ENCODE data around the gene GMCL2.

The GMCL2 gene

GRCh38 chr5:178207917-178208280 is 20.7 kb upstream of the GMCL2 start:
- Histone ChIP-seq H4K91ac (ENCODE audit: low read depth, low read length) (no peak overlapping the region), H3K9ac (ENCODE audit: low read length) (no peak overlapping the region), H2BK120ac (ENCODE audit: insufficient read depth, low read length, poor library complexity) (no peak overlapping the region), H3K27me3 (ENCODE audit: insufficient read depth, low read length) (peaks cover 3% of the 10 kb centered on the region), H2AFZ (ENCODE audit: insufficient read depth, low read length, poor library complexity) (no peak overlapping the region), H4K12ac (ENCODE audit: low read depth, low read length) (no peak overlapping the region), H3K23ac (ENCODE audit: low read length) (no peak overlapping the region), H3K4me3 (ENCODE audit: low read depth, low read length) (no peak overlapping the region), H3K9me3 (ENCODE audit: insufficient read depth, low read depth, low read length) (no peaks in the 10 kb centered on the region), H4K8ac (ENCODE audit: low read depth, low read length) (no peak overlapping the region), H2BK5ac (ENCODE audit: low read depth, low read length, poor library complexity) (no peak overlapping the region), H3K79me1 (ENCODE audit: low read length) (peaks cover 11% of the 10 kb centered on the region), H3K79me2 (ENCODE audit: control insufficient read depth, insufficient read depth, low read length, poor library complexity) (peaks cover 26% of the 10 kb centered on the region), H3K4me1 (ENCODE audit: control insufficient read depth in 1 of 2, insufficient read depth in 2 of 2, low read length in 2 of 2) (peaks cover 0 to 16% of the 10 kb centered on the region in 2 experiments), H3K36me3 (ENCODE audit: control insufficient read depth in 1 of 2, insufficient read depth in 2 of 2, low read length in 2 of 2) (peaks cover 59 to 67% of the 10 kb centered on the region in 2 experiments), H3K27ac (ENCODE audit: low read depth, low read length) (no peak overlapping the region), H3K4me2 (ENCODE audit: low read length) (no peak overlapping the region), H2AK5ac (ENCODE audit: low read length) (no peak overlapping the region), H3K18ac (ENCODE audit: low read length) (no peak overlapping the region), H3K4ac (ENCODE audit: low read depth, low read length) (no peak overlapping the region), H2BK12ac (ENCODE audit: low read length) (no peak overlapping the region), H3K14ac (ENCODE audit: low read length) (no peak overlapping the region)
- DNase-seq, result no peak
- no CpG with 5 or more reads among the region's 1 CpG for WGBS (ENCODE audit: extremely low coverage, insufficient coverage, insufficient read length)

DNA sequence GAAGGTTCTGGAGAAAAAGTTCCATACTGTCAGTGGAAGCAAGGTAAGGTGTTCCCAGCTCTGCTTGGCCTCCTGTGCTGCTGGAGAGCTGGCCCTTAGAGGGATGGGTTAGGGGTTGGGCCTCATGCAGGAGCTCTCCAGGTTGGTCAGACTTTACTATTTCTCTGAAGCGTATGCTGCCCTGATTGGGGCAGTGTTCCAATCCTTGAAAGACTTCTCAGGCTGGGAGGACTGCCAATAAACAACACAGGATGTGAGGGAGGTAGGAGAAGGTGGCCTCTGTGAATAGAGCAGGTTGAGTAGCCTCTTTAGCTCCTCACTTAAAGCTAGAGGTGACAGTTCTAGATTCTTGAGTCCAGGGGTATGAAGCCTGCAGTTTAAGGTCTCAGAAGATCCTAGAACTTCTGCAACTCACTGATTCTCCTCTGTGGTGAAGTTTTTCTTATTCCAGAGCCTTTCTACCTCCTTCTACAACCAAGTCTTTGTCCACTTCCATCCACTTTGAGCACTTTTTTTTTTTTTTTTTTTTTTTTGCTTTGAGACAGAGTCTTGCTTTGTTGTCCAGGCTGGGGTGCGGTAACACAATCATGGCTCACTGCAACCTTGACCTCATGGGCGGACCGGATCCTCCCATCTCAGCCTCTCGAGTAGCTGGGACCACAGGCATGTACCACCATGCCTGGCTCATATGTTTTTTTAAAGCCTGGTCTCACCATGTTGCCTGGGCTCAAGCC is 20.2 kb upstream of the GMCL2 start:
- no CpG with 5 or more reads among the region's 5 CpGs for WGBS (ENCODE audit: extremely low coverage, insufficient coverage, insufficient read length)
- H2AFZ ChIP-seq (ENCODE audit: insufficient read depth, low read length, poor library complexity), result no peak overlapping the region

GRCh38 chr5:178206166-178207101 is 19.3 kb upstream of the GMCL2 start:
- H2AFZ ChIP-seq (ENCODE audit: insufficient read depth, low read length, poor library complexity), result no peak overlapping the region
- H3K4ac ChIP-seq (ENCODE audit: low read depth, low read length), result peak overlapping the region; percentile 90
- H4K91ac ChIP-seq (ENCODE audit: low read depth, low read length), result no peak overlapping the region
- peak overlapping the region; percentile 18 for H3K9ac ChIP-seq (ENCODE audit: low read length)
- peak overlapping the region; percentile 100 for H3K4me3 ChIP-seq (ENCODE audit: low read depth, low read length)
- H4K8ac ChIP-seq (ENCODE audit: low read depth, low read length), result no peak overlapping the region
- H3K4me1 ChIP-seq (ENCODE audit: control insufficient read depth in 1 of 2, insufficient read depth in 2 of 2, low read length in 2 of 2), result peaks cover 0 to 13% of the 10 kb centered on the region in 2 experiments
- H3K36me3 ChIP-seq (ENCODE audit: control insufficient read depth in 1 of 2, insufficient read depth in 2 of 2, low read length in 2 of 2), result peaks cover 45 to 52% of the 10 kb centered on the region in 2 experiments
- no peak overlapping the region for H4K12ac ChIP-seq (ENCODE audit: low read depth, low read length)
- H3K27me3 ChIP-seq (ENCODE audit: insufficient read depth, low read length), result peaks cover 3% of the 10 kb centered on the region
- no peak overlapping the region for H2BK5ac ChIP-seq (ENCODE audit: low read depth, low read length, poor library complexity)
- peaks cover 11% of the 10 kb centered on the region for H3K79me1 ChIP-seq (ENCODE audit: low read length)
- H3K23ac ChIP-seq (ENCODE audit: low read length), result no peak overlapping the region
- H3K4me2 ChIP-seq (ENCODE audit: low read length), result peak overlapping the region; percentile 51
- no peak overlapping the region for H3K18ac ChIP-seq (ENCODE audit: low read length)
- H3K14ac ChIP-seq (ENCODE audit: low read length), result no peak overlapping the region
- no peaks in the 10 kb centered on the region for H3K9me3 ChIP-seq (ENCODE audit: insufficient read depth, low read depth, low read length)
- no peak overlapping the region for H2BK120ac ChIP-seq (ENCODE audit: insufficient read depth, low read length, poor library complexity)
- no peak overlapping the region for H2BK12ac ChIP-seq (ENCODE audit: low read length)
- H3K27ac ChIP-seq (ENCODE audit: low read depth, low read length), result no peak overlapping the region
- DNase-seq, result no peak
- WGBS (ENCODE audit: extremely low coverage, insufficient coverage, insufficient read length), result no CpG with 5 or more reads among the region's 12 CpGs
- peaks cover 26% of the 10 kb centered on the region for H3K79me2 ChIP-seq (ENCODE audit: control insufficient read depth, insufficient read depth, low read length, poor library complexity)
- no peak overlapping the region for H2AK5ac ChIP-seq (ENCODE audit: low read length)

More for the DNA sequence above, 20.2 kb upstream of the GMCL2 start:
- H2BK120ac ChIP-seq (ENCODE audit: insufficient read depth, low read length, poor library complexity), result no peak overlapping the region
- no peak overlapping the region for H3K4me3 ChIP-seq (ENCODE audit: low read depth, low read length)
- no peak overlapping the region for H2BK12ac ChIP-seq (ENCODE audit: low read length)
- H3K23ac ChIP-seq (ENCODE audit: low read length), result no peak overlapping the region
- H3K27me3 ChIP-seq (ENCODE audit: insufficient read depth, low read length), result peaks cover 3% of the 10 kb centered on the region
- H3K4me2 ChIP-seq (ENCODE audit: low read length), result no peak overlapping the region
- H4K91ac ChIP-seq (ENCODE audit: low read depth, low read length), result no peak overlapping the region
- peaks cover 0 to 13% of the 10 kb centered on the region in 2 experiments for H3K4me1 ChIP-seq (ENCODE audit: control insufficient read depth in 1 of 2, insufficient read depth in 2 of 2, low read length in 2 of 2)
- H3K9me3 ChIP-seq (ENCODE audit: insufficient read depth, low read depth, low read length), result no peaks in the 10 kb centered on the region
- H4K8ac ChIP-seq (ENCODE audit: low read depth, low read length), result no peak overlapping the region
- H3K79me1 ChIP-seq (ENCODE audit: low read length), result peaks cover 11% of the 10 kb centered on the region
- no peak overlapping the region for H3K18ac ChIP-seq (ENCODE audit: low read length)
- H3K36me3 ChIP-seq (ENCODE audit: control insufficient read depth in 1 of 2, insufficient read depth in 2 of 2, low read length in 2 of 2), result peaks cover 54 to 62% of the 10 kb centered on the region in 2 experiments
- peak overlapping the region; percentile 90 for H3K4ac ChIP-seq (ENCODE audit: low read depth, low read length)
- H3K79me2 ChIP-seq (ENCODE audit: control insufficient read depth, insufficient read depth, low read length, poor library complexity), result peaks cover 26% of the 10 kb centered on the region
- H2BK5ac ChIP-seq (ENCODE audit: low read depth, low read length, poor library complexity), result no peak overlapping the region
- no peak for DNase-seq
- H4K12ac ChIP-seq (ENCODE audit: low read depth, low read length), result no peak overlapping the region
- no peak overlapping the region for H3K27ac ChIP-seq (ENCODE audit: low read depth, low read length)
- H3K9ac ChIP-seq (ENCODE audit: low read length), result no peak overlapping the region
- no peak overlapping the region for H3K14ac ChIP-seq (ENCODE audit: low read length)
- H2AK5ac ChIP-seq (ENCODE audit: low read length), result no peak overlapping the region

DNA sequence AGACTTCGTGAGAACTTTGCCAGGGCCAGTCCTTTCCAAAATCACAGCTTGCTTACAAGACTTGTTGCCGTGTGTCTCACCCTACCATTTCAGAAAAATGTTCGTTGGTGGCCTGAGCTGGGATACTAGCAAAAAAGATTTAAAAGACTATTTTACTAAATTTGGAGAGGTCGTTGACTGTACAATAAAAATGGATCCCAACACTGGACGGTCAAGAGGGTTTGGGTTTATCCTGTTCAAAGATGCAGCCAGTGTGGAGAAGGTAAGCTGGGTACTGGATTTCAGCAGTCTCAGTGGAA is 18.5 kb upstream of the GMCL2 start:
- no peak for DNase-seq
- no peak overlapping the region for H4K8ac ChIP-seq (ENCODE audit: low read depth, low read length)
- WGBS (ENCODE audit: extremely low coverage, insufficient coverage, insufficient read length), result no CpG with 5 or more reads among the region's 5 CpGs
- H2BK5ac ChIP-seq (ENCODE audit: low read depth, low read length, poor library complexity), result no peak overlapping the region
- H3K23ac ChIP-seq (ENCODE audit: low read length), result no peak overlapping the region
- peaks cover 11% of the 10 kb centered on the region for H3K79me1 ChIP-seq (ENCODE audit: low read length)
- H2AK5ac ChIP-seq (ENCODE audit: low read length), result no peak overlapping the region
- no peak overlapping the region for H3K27ac ChIP-seq (ENCODE audit: low read depth, low read length)
- H3K4ac ChIP-seq (ENCODE audit: low read depth, low read length), result peak overlapping the region; percentile 90
- no peaks in the 10 kb centered on the region for H3K9me3 ChIP-seq (ENCODE audit: insufficient read depth, low read depth, low read length)
- peaks cover 0 to 13% of the 10 kb centered on the region in 2 experiments for H3K4me1 ChIP-seq (ENCODE audit: control insufficient read depth in 1 of 2, insufficient read depth in 2 of 2, low read length in 2 of 2)
- no peak overlapping the region for H4K12ac ChIP-seq (ENCODE audit: low read depth, low read length)
- peaks cover 3% of the 10 kb centered on the region for H3K27me3 ChIP-seq (ENCODE audit: insufficient read depth, low read length)
- no peak overlapping the region for H3K14ac ChIP-seq (ENCODE audit: low read length)
- H3K36me3 ChIP-seq (ENCODE audit: control insufficient read depth in 1 of 2, insufficient read depth in 2 of 2, low read length in 2 of 2), result peaks cover 39 to 47% of the 10 kb centered on the region in 2 experiments
- no peak overlapping the region for H3K18ac ChIP-seq (ENCODE audit: low read length)
- no peak overlapping the region for H2BK120ac ChIP-seq (ENCODE audit: insufficient read depth, low read length, poor library complexity)
- peak overlapping the region; percentile 100 for H3K4me3 ChIP-seq (ENCODE audit: low read depth, low read length)
- H4K91ac ChIP-seq (ENCODE audit: low read depth, low read length), result no peak overlapping the region
- peak overlapping the region; percentile 51 for H3K4me2 ChIP-seq (ENCODE audit: low read length)
- peak overlapping the region; percentile 18 for H3K9ac ChIP-seq (ENCODE audit: low read length)
- H3K79me2 ChIP-seq (ENCODE audit: control insufficient read depth, insufficient read depth, low read length, poor library complexity), result peaks cover 26% of the 10 kb centered on the region
- H2AFZ ChIP-seq (ENCODE audit: insufficient read depth, low read length, poor library complexity), result no peak overlapping the region
- H2BK12ac ChIP-seq (ENCODE audit: low read length), result no peak overlapping the region
